Prostate gland (tissue), 2 donors: Measurements from ENCODE around the gene CCDC157. TPM values are rescaled to one million over a fixed set of nuclear protein-coding genes. Genes with fewer than 3 reads are reported as not detected.

ENCODE experiments used
- DNase-seq: peaks from one replicate; pipeline ENCODE4 v3.0.0-alpha.2; 2019; ENCODE audit warnings: low spot score
- H3K27ac ChIP-seq, 2 donors: fragments of 200-600 bp; sonication (generic); 2 replicates each; pipeline ENCODE4 v1.5.1; 2017 to 2019
- H3K27me3 ChIP-seq: fragments of 200-600 bp; sonication (generic); replicated peaks from 2 replicates; pipeline ENCODE4 v1.5.1; 2019; ENCODE audit not compliant: insufficient read depth
- H3K36me3 ChIP-seq, 2 donors: fragments of 200-600 bp; sonication (generic); 1 replicate in 1 of 2; 2 replicates in 1 of 2; pipeline versions ENCODE4 v1.5.1 to v1.8.1; 2017 to 2019
- H3K4me1 ChIP-seq: fragments of 200-600 bp; sonication (generic); replicated peaks from 2 replicates; pipeline ENCODE4 v1.5.1; 2019
- H3K4me3 ChIP-seq, 2 donors: fragments of 200-600 bp; sonication (generic); 2 replicates each; pipeline ENCODE4 v1.5.1; 2017 to 2019
- H3K9me3 ChIP-seq: fragments of 200-600 bp; sonication (generic); 2 replicates; pipeline ENCODE4 v1.5.1; 2017
- CTCF ChIP-seq, 4 experiments: fragments of 200-600 bp in 2 of 4; fragments of 450-650 bp in 2 of 4; sonication (generic) in 2 of 4; IDR thresholded peaks; 1 replicate in 3 of 4; 2 replicates in 1 of 4; pipeline ENCODE4 v1.5.1; 2016 to 2019; ENCODE audit warnings: antibody characterized with exemption in 4 of 4, mild to moderate bottlenecking in 2 of 4, moderate library complexity in 2 of 4
- POLR2A ChIP-seq: fragments of 450-650 bp; IDR thresholded peaks from one replicate; pipeline ENCODE4 v1.6.1; 2016; ENCODE audit warnings: antibody characterized with exemption, mild to moderate bottlenecking
- POLR2AphosphoS5 ChIP-seq: sonication (generic); formaldehyde crosslinking; IDR thresholded peaks from one replicate; pipeline ENCODE4 v1.6.1; 2017; ENCODE audit warnings: antibody characterized with exemption
- WGBS: methylation state at CpG from one replicate; pipeline ENCODE4 v1.1.5; 2018; 5-methylcytosine and 5-hydroxymethylcytosine counted together
- intact Hi-C: fragments of 100-400 bp; cut with DNase I; formaldehyde crosslinking; loops from one replicate; pipeline ENCODE4 v1.14.2; 2022
- small RNA-seq, 2 donors: library from RNA; depleted of rRNA; stranded (forward); fragments of <200 nt; gene quantifications; one replicate each; pipeline ENCODE3, GENCODE V24; 2016
- total RNA-seq, 2 donors: library from RNA; depleted of rRNA; stranded (reverse); fragments of >200 nt; gene quantifications; one replicate each; pipeline ENCODE4 v1.1.0, GENCODE V29; 2016

The CCDC157 gene
- total RNA-seq, 2 donors from 2014 or later = 3.5 to 28.6 TPM

- Histone ChIP-seq H3K4me1 (peaks cover 28% of the 10 kb centered on the region), H3K36me3 (no peaks in the 10 kb centered on the region), H3K27ac (peak overlapping the region; percentile 95 to 96), H3K9me3 (no peaks in the 10 kb centered on the region), H3K27me3 (no peaks in the 10 kb centered on the region), H3K4me3 (peak overlapping the region; percentile 33 to 48)
- intact Hi-C loops = loop anchor here (2.0 kb wide), 1 partner anchor 27 kb away; the partner anchor contains the start of gene SEC14L2
- under 1% methylated on average over 31 of the region's 31 CpGs for WGBS
- peak; percentile 99 for DNase-seq
- TF ChIP-seq POLR2AphosphoS5 (peak; percentile 98), POLR2A (peak; percentile 68), CTCF (IDR thresholded peaks at IDR 0.05) (no peak)
Observed at GRCh38 chr22:30423959-30424533, 67.2 kb downstream of the CCDC157 start.

- WGBS = 31% methylated on average over 20 of the region's 20 CpGs
- H3K4me3 ChIP-seq = peak overlapping the region; percentile 34 to 48
- intact Hi-C loops = loop anchor here (2.0 kb wide), 1 partner anchor 28 kb away; the partner anchor contains the start of gene SEC14L2
- peaks cover 28% of the 10 kb centered on the region for H3K4me1 ChIP-seq
- no peak for DNase-seq
- no peaks in the 10 kb centered on the region for H3K27me3 ChIP-seq
- peak overlapping the region; percentile 95 to 96 for H3K27ac ChIP-seq
- TF ChIP-seq CTCF (IDR thresholded peaks at IDR 0.05) (no peak), POLR2AphosphoS5 (no peak), POLR2A (no peak)
- no peaks in the 10 kb centered on the region for H3K36me3 ChIP-seq
- H3K9me3 ChIP-seq = no peaks in the 10 kb centered on the region
Observed at GRCh38 chr22:30424534-30425326, 67.9 kb downstream of the CCDC157 start.

GRCh38 chr22:30425327-30425615 lies 68.5 kb downstream of the CCDC157 start:
- Histone ChIP-seq H3K4me3 (peak overlapping the region; percentile 34 to 42), H3K4me1 (peaks cover 25% of the 10 kb centered on the region), H3K36me3 (no peaks in the 10 kb centered on the region), H3K9me3 (no peaks in the 10 kb centered on the region), H3K27ac (peak overlapping the region; percentile 64 to 95), H3K27me3 (no peaks in the 10 kb centered on the region)
- intact Hi-C loops = loop anchor here (2.0 kb wide), 1 partner anchor 28 kb away; the partner anchor contains the start of gene SEC14L2
- DNase-seq = no peak
- WGBS = 2% methylated on average over 9 of the region's 9 CpGs
- no peak for TF ChIP-seq CTCF (IDR thresholded peaks at IDR 0.05)
- no peak for TF ChIP-seq POLR2AphosphoS5
- no peak for TF ChIP-seq POLR2A

- Histone ChIP-seq H3K9me3 (no peaks in the 10 kb centered on the region), H3K27me3 (no peaks in the 10 kb centered on the region), H3K4me3 (peak within 1 kb of the TSS; percentile 34 to 48), H3K4me1 (peaks cover 24% of the 10 kb centered on the region), H3K36me3 (no peaks in the 10 kb centered on the region), H3K27ac (peak within 1 kb of the TSS; percentile 95 to 96)
- peak; percentile 35 for DNase-seq
- TF ChIP-seq CTCF (IDR thresholded peaks at IDR 0.05) (peak in 2 of 4 experiments; percentile 28 to 37), POLR2A (peak; percentile 44), POLR2AphosphoS5 (peak; percentile 15)
- intact Hi-C loops = loop anchor here (2.0 kb wide), 1 partner anchor 29 kb away; the partner anchor contains the start of gene SEC14L2
- 1% methylated on average over 61 of the region's 61 CpGs for WGBS
Observed at GRCh38 chr22:30425616-30426387, 69.0 kb downstream of the CCDC157 start, which contains the start of gene MTFP1. Gene MTFP1 (plus strand): TSS chr22:30425768. CDS start chr22:30425880, 112 bp downstream.

Small RNAs within 50 kb of the gene (small RNA-seq; reads per million reads assigned to genes)
- gene AC004832.3 (0 reads per million in 2 donors), gene RNU6-564P (0 reads per million in 2 donors)

Other genes with a start within 250 kb of the CCDC157 start
- under 1 TPM; 0.40 to 0.59 TPM for gene LIF, start 110.2 kb upstream of the CCDC157 start, total RNA-seq
- gene OSM, start 90.2 kb upstream of the CCDC157 start, total RNA-seq = 1 to 10 TPM in 1 of 2 donors, not detected in 1; 2.5 TPM
- gene CASTOR1, start 67.5 kb upstream of the CCDC157 start, total RNA-seq = 10 to 100 TPM; 27.2 to 33.2 TPM
- gene TBC1D10A, start 30.1 kb upstream of the CCDC157 start, total RNA-seq = 10 to 100 TPM; 46.1 to 51.2 TPM
- gene SF3A1, start 113 bp upstream of the CCDC157 start, total RNA-seq = 100 to 1,000 TPM; 108 to 134 TPM
- 10 to 100 TPM; 18.1 to 20.0 TPM for gene RNF215, start 30.4 kb downstream of the CCDC157 start, total RNA-seq
- gene SEC14L2, start 40.0 kb downstream of the CCDC157 start, total RNA-seq = 10 to 100 TPM; 16.8 to 31.1 TPM
- 10 to 100 TPM; 14.1 to 28.1 TPM for gene MTFP1, start 68.8 kb downstream of the CCDC157 start, total RNA-seq
- gene SEC14L3, start 115.0 kb downstream of the CCDC157 start, total RNA-seq = not detected
- 10 to 100 TPM in 1 of 2 donors, not detected in 1; 16.9 TPM for gene SEC14L4, start 148.7 kb downstream of the CCDC157 start, total RNA-seq
- gene SEC14L6, start 189.7 kb downstream of the CCDC157 start, total RNA-seq = 10 to 100 TPM in 1 of 2 donors, under 1 TPM in 1; 0.23 to 22.9 TPM
- gene GAL3ST1, start 217.7 kb downstream of the CCDC157 start, total RNA-seq = 1 to 10 TPM; 1.1 to 9.7 TPM
- gene PES1, start 234.9 kb downstream of the CCDC157 start, total RNA-seq = 10 to 100 TPM; 41.1 to 79.5 TPM